ENCODE measurements around the gene CD9.
"Not testable (repeated sequence)": the region's sequence is repeated elsewhere in the genome, so short reads cannot be mapped to it uniquely, and the experiment has no call there.

The CD9 gene

GRCh38 chr12:6200256-6201212, at the start of gene CD9:
TSS of gene CD9 (plus strand) at chr12:6200400. CDS start at chr12:6200500, 100 bp downstream.
- DNase-seq (ENCODE audit: low read depth in 2 of 2, low spot score in 1 of 2) = peak in 1 of 2 donors; percentile 7

- no peak for DNase-seq (ENCODE audit: low read depth in 2 of 2, low spot score in 1 of 2)
Measured at GRCh38 chr12:6154730-6155459, 45.3 kb upstream of the CD9 start.

- no peak for DNase-seq (ENCODE audit: low read depth in 2 of 2, low spot score in 1 of 2)
Measured at GRCh38 chr12:6157482-6157881, 42.7 kb upstream of the CD9 start.

- no peak for DNase-seq (ENCODE audit: low read depth in 2 of 2, low spot score in 1 of 2)
Measured at GRCh38 chr12:6158255-6158654, 41.9 kb upstream of the CD9 start.

GRCh38 chr12:6158749-6159148, 41.5 kb upstream of the CD9 start:
- DNase-seq (ENCODE audit: low read depth in 2 of 2, low spot score in 1 of 2) = no peak

GRCh38 chr12:6159166-6160011, 40.8 kb upstream of the CD9 start:
- not testable (repeated sequence) for DNase-seq (ENCODE audit: low read depth in 2 of 2, low spot score in 1 of 2)

GRCh38 chr12:6160049-6160649, 40.1 kb upstream of the CD9 start:
- DNase-seq (ENCODE audit: low read depth in 2 of 2, low spot score in 1 of 2) = not testable (repeated sequence)

- DNase-seq (ENCODE audit: low read depth in 2 of 2, low spot score in 1 of 2) = no peak
Measured at GRCh38 chr12:6161124-6161882, 38.9 kb upstream of the CD9 start.

- no peak for DNase-seq (ENCODE audit: low read depth in 2 of 2, low spot score in 1 of 2)
Measured at GRCh38 chr12:6163416-6164060, 36.7 kb upstream of the CD9 start.

- no peak for DNase-seq (ENCODE audit: low read depth in 2 of 2, low spot score in 1 of 2)
Measured at GRCh38 chr12:6165395-6165794, 34.8 kb upstream of the CD9 start.

- no peak for DNase-seq (ENCODE audit: low read depth in 2 of 2, low spot score in 1 of 2)
Measured at GRCh38 chr12:6166808-6167207, 33.4 kb upstream of the CD9 start.

- DNase-seq (ENCODE audit: low read depth in 2 of 2, low spot score in 1 of 2) = peak; percentile 28 to 55
Measured at GRCh38 chr12:6167327-6168280, 32.6 kb upstream of the CD9 start.

- DNase-seq (ENCODE audit: low read depth in 2 of 2, low spot score in 1 of 2) = no peak
Measured at GRCh38 chr12:6171409-6172015, 28.7 kb upstream of the CD9 start.

GRCh38 chr12:6172086-6172485, 28.1 kb upstream of the CD9 start:
- DNase-seq (ENCODE audit: low read depth in 2 of 2, low spot score in 1 of 2) = no peak

- DNase-seq (ENCODE audit: low read depth in 2 of 2, low spot score in 1 of 2) = no peak
Measured at GRCh38 chr12:6172862-6173261, 27.3 kb upstream of the CD9 start.

GRCh38 chr12:6177642-6178358, 22.4 kb upstream of the CD9 start:
- no peak for DNase-seq (ENCODE audit: low read depth in 2 of 2, low spot score in 1 of 2)

GRCh38 chr12:6178981-6179761, 21.0 kb upstream of the CD9 start:
- DNase-seq (ENCODE audit: low read depth in 2 of 2, low spot score in 1 of 2) = no peak

Measured in stimulated activated CD8-positive, alpha-beta memory T cell treated with anti-CD3 and anti-CD28 coated beads, Interleukin-4, amount 100 ng/mL, for 4 hours (primary cell).